ENCODE data around the gene KDM4C. TPM values are rescaled to one million over a fixed set of nuclear protein-coding genes. Genes with fewer than 3 reads are reported as not detected.

Gene KDM4C
- total and polyA plus RNA-seq, 5 donors from 2014 or later = 27.9 to 99.0 (median 32.0) TPM

DNA sequence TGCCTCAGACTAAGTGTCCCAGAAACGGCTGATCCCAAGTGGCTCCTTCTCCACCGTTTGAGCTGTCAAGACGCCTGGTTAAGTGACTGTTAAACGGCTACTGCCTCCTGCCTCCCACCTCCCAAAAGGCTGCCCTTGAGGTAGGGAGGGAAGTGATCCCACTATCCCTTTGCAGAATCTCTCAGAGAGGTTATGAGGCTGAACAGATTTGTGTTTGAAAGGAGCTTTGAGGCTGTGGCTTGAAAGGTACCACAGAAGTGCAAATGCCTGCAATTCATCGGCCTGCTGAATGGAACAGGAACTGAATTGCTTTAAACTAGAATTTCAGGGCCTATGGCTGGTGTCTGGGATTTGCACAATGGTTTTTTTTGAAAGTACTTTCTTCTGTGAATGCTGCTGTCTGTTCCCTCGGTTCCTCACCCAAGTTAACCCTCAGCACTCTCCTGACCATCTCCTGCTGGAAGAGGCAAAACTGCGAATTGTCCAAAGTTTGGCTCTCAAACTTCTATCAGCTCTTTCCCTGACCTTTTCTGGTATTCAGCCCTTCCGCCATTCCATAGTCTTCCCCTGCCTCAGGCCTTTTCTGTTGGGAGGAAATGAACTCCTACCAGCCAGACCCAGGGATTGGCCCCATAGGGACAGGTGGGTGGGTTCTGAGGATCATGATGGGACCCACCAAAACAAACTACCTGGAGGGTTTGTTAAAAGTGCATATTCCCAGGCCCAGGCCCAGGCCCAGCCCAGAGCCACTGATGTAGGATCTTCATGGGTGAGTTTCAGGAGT lies 453.3 kb downstream of the KDM4C start:
- no peaks in the 10 kb centered on the region for H3K36me3 ChIP-seq (ENCODE audit: control insufficient read depth, insufficient read depth, low read length)
- H3K4me1 Mint-ChIP-seq = peaks cover 0 to under 1% (median 0%) of the 10 kb centered on the region in 4 donors
- H3K27ac ChIP-seq (ENCODE audit: insufficient read depth, low read length, poor library complexity, severe bottlenecking) = no peak overlapping the region
- no peak overlapping the region for H3K27ac Mint-ChIP-seq
- peaks cover 3% of the 10 kb centered on the region for H3K27me3 ChIP-seq (ENCODE audit: control insufficient read depth, insufficient read depth, low read length)
- H3K4me3 ChIP-seq (ENCODE audit: low read depth, low read length) = no peak overlapping the region
- no peaks in the 10 kb centered on the region for H3K4me1 ChIP-seq (ENCODE audit: control insufficient read depth, insufficient read depth, low read length, poor library complexity, severe bottlenecking)
- no peaks in the 10 kb centered on the region for H3K36me3 Mint-ChIP-seq
- no peaks in the 10 kb centered on the region for H3K27me3 Mint-ChIP-seq
- no peak overlapping the region for H3K4me3 Mint-ChIP-seq
- DNase-seq (no peak), ATAC-seq (ENCODE audit: low read depth in 2 of 2) (no peak)
- H3K9me3 Mint-ChIP-seq = peaks cover 0 to 3% (median 0%) of the 10 kb centered on the region in 7 donors
- H3K9me3 ChIP-seq (ENCODE audit: control insufficient read depth in 2 of 2, low read length in 2 of 2) = no peaks in the 10 kb centered on the region

DNA sequence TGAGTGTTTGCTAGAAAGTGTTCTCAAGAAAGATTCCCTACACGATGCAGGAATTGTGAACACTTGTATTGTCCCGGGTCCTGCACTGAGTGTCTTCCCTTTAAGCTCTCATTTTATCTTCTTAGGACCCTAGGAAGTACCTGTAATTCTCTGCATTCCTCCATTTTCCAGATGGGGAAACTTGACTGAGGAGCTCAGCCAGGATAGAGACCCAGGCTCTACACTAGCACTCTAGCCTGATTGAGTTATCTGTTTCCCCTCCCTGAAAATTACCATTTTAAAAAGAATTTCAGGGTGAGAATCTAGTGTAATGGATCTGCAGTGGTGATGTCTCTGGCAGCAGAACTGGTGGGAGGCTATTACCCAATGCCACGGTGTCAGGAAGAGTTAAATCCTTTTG lies 453.9 kb downstream of the KDM4C start:
- H3K9me3 Mint-ChIP-seq = peaks cover 0 to 3% (median 0%) of the 10 kb centered on the region in 7 donors

DNA sequence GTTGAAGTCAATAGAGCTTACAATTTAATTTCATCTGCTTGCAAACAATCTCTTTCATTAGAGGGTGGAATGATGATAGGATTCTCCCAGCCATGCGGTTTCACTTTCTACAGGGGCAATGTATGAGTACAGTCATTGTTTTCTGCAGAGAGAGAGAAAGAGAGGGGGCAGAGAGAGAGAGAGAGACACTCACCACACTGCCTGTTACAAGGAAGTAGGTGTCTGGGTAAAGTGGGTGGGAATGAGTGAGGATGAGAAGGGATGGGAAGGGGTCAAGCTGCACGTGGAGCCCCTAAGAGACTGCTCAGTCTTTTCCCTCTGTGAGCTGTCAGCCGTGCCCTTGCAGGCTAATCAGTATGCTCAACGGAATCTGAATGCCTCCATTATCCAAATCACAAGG lies 454.3 kb downstream of the KDM4C start:
- H3K27me3 ChIP-seq (ENCODE audit: control insufficient read depth, insufficient read depth, low read length) = peaks cover 3% of the 10 kb centered on the region
- Mint-ChIP-seq H3K4me3 (peak overlapping the region in 1 of 4 donors; percentile 5), H3K27me3 (no peaks in the 10 kb centered on the region), H3K4me1 (peaks cover 0 to 6% (median 0%) of the 10 kb centered on the region in 4 donors), H3K9me3 (peaks cover 0 to 3% (median 0%) of the 10 kb centered on the region in 7 donors), H3K27ac (no peak overlapping the region), H3K36me3 (no peaks in the 10 kb centered on the region)
- DNase-seq (no peak), ATAC-seq (ENCODE audit: low read depth in 2 of 2) (no peak)
- H3K4me1 ChIP-seq (ENCODE audit: control insufficient read depth, insufficient read depth, low read length, poor library complexity, severe bottlenecking) = no peaks in the 10 kb centered on the region
- no peak overlapping the region for H3K27ac ChIP-seq (ENCODE audit: insufficient read depth, low read length, poor library complexity, severe bottlenecking)
- no peaks in the 10 kb centered on the region for H3K36me3 ChIP-seq (ENCODE audit: control insufficient read depth, insufficient read depth, low read length)
- no peak overlapping the region for H3K4me3 ChIP-seq (ENCODE audit: low read depth, low read length)
- H3K9me3 ChIP-seq (ENCODE audit: control insufficient read depth in 2 of 2, low read length in 2 of 2) = no peaks in the 10 kb centered on the region

More for the DNA sequence above, 453.9 kb downstream of the KDM4C start:
- H3K27me3 ChIP-seq (ENCODE audit: control insufficient read depth, insufficient read depth, low read length) = peaks cover 3% of the 10 kb centered on the region
- H3K4me3 ChIP-seq (ENCODE audit: low read depth, low read length) = no peak overlapping the region
- H3K4me3 Mint-ChIP-seq = no peak overlapping the region
- H3K36me3 Mint-ChIP-seq = no peaks in the 10 kb centered on the region
- H3K27me3 Mint-ChIP-seq = no peaks in the 10 kb centered on the region
- no peaks in the 10 kb centered on the region for H3K9me3 ChIP-seq (ENCODE audit: control insufficient read depth in 2 of 2, low read length in 2 of 2)
- ATAC-seq (ENCODE audit: low read depth in 2 of 2) (no peak), DNase-seq (no peak)
- no peaks in the 10 kb centered on the region for H3K36me3 ChIP-seq (ENCODE audit: control insufficient read depth, insufficient read depth, low read length)
- no peaks in the 10 kb centered on the region for H3K4me1 ChIP-seq (ENCODE audit: control insufficient read depth, insufficient read depth, low read length, poor library complexity, severe bottlenecking)
- H3K27ac ChIP-seq (ENCODE audit: insufficient read depth, low read length, poor library complexity, severe bottlenecking) = no peak overlapping the region
- peaks cover 0 to 6% (median 0%) of the 10 kb centered on the region in 4 donors for H3K4me1 Mint-ChIP-seq
- H3K27ac Mint-ChIP-seq = no peak overlapping the region

DNA sequence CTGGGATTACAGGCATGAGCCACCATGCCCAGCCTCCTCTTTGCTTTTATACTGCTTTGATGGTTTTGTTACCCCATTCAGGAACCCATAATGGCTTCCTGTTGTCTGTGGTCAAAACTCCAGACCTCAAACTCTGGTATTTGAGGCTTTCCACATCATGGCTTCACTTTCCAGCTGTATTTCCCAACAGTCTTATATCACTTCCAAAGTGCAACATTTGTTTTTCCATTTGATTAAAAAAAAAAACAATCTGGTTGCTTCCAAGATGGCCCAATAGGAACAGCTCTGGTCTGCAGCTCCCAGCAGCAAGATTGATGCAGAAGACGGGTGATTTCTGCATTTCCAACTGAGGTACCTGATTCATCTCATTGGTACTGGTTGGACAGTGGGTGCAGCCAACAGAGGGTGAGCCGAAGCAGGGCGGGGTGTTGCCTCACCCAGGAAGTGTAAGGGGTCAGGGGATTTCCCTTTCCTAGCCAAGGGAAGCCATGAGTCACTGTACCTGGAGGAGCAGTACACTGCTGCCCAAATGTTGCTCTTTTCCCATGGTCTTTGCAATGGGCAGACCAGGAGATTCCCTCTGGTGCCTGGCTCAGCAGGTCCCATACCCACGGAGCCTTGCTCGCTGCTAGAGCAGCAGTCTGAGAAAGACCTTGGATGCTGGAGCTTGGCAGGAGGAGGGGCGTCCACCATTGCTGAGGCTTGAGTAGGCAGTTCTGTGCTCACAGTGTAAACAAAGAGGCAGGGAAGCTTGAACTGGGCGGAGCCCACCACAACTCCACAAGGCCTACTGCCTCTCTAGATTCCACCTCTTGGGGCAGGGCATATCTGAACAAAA lies 458.4 kb downstream of the KDM4C start:
- H3K27ac ChIP-seq (ENCODE audit: insufficient read depth, low read length, poor library complexity, severe bottlenecking) = no peak overlapping the region
- peaks cover 0 to 6% (median 0%) of the 10 kb centered on the region in 4 donors for H3K4me1 Mint-ChIP-seq
- H3K27me3 ChIP-seq (ENCODE audit: control insufficient read depth, insufficient read depth, low read length) = no peaks in the 10 kb centered on the region
- peaks cover 0 to 15% (median 7%) of the 10 kb centered on the region in 7 donors for H3K9me3 Mint-ChIP-seq
- DNase-seq (peak in 1 of 3 donors; percentile 37), ATAC-seq (ENCODE audit: low read depth in 2 of 2) (no peak)
- no peak overlapping the region for H3K4me3 Mint-ChIP-seq
- no peaks in the 10 kb centered on the region for H3K9me3 ChIP-seq (ENCODE audit: control insufficient read depth in 2 of 2, low read length in 2 of 2)
- no peak overlapping the region for H3K27ac Mint-ChIP-seq
- no peaks in the 10 kb centered on the region for H3K4me1 ChIP-seq (ENCODE audit: control insufficient read depth, insufficient read depth, low read length, poor library complexity, severe bottlenecking)
- H3K36me3 ChIP-seq (ENCODE audit: control insufficient read depth, insufficient read depth, low read length) = no peaks in the 10 kb centered on the region
- no peaks in the 10 kb centered on the region for H3K36me3 Mint-ChIP-seq
- no peaks in the 10 kb centered on the region for H3K27me3 Mint-ChIP-seq
- H3K4me3 ChIP-seq (ENCODE audit: low read depth, low read length) = no peak overlapping the region

DNA sequence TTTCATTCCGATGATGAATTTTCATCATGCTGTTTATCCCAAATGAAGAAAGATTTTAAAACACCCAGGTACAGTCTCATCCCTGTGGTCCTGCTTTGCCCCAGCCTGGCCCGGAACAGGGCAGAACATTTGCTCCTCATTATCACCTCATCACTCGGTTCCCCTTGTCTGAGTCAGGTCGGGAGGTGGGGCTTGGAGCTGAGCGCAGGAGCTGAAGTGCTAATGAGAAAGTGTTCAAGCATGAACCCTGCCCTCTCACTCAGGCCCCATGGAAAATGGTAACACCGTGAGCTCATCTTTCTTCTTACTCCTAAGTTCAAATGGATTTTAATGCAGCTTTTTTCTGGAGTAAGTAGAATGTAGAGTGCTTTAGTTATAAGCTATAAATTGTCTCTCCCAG lies 466.2 kb downstream of the KDM4C start:
- no peak overlapping the region for H3K4me3 Mint-ChIP-seq
- H3K4me3 ChIP-seq (ENCODE audit: low read depth, low read length) = no peak overlapping the region
- no peaks in the 10 kb centered on the region for H3K36me3 Mint-ChIP-seq
- ATAC-seq (ENCODE audit: low read depth in 2 of 2) (no peak), DNase-seq (no peak)
- no peak overlapping the region for H3K27ac ChIP-seq (ENCODE audit: insufficient read depth, low read length, poor library complexity, severe bottlenecking)
- peaks cover 0 to 15% (median 4%) of the 10 kb centered on the region in 4 donors for H3K4me1 Mint-ChIP-seq
- H3K9me3 ChIP-seq (ENCODE audit: control insufficient read depth in 2 of 2, low read length in 2 of 2) = no peaks in the 10 kb centered on the region
- no peak overlapping the region for H3K27ac Mint-ChIP-seq
- peaks cover 4% of the 10 kb centered on the region for H3K27me3 Mint-ChIP-seq
- peaks cover 0 to 18% (median 4%) of the 10 kb centered on the region in 7 donors for H3K9me3 Mint-ChIP-seq
- H3K27me3 ChIP-seq (ENCODE audit: control insufficient read depth, insufficient read depth, low read length) = no peaks in the 10 kb centered on the region
- H3K36me3 ChIP-seq (ENCODE audit: control insufficient read depth, insufficient read depth, low read length) = no peaks in the 10 kb centered on the region
- H3K4me1 ChIP-seq (ENCODE audit: control insufficient read depth, insufficient read depth, low read length, poor library complexity, severe bottlenecking) = no peaks in the 10 kb centered on the region

Other genes with a start within 250 kb of the KDM4C start
- gene GLDC, start 112.2 kb upstream of the KDM4C start, total RNA-seq = not detected
- under 1 TPM in 3 of 4 donors, not detected in 1; 0.25 to 0.38 (median 0.33) TPM for gene GLDC, start 112.2 kb upstream of the KDM4C start, polyA plus RNA-seq

All from CD4-positive, CD25-positive, alpha-beta regulatory T cell (primary cell).